HG02763 (cell line): ENCODE measurements around the gene TTC34.

Experiments
- ATAC-seq: cut with Tn5 transposase; IDR thresholded peaks from one replicate; pipeline ENCODE4 v1.9.1; 2021; ENCODE audit warnings: mild to moderate bottlenecking, moderate library complexity; ENCODE audit not compliant: unreplicated experiment

The TTC34 gene

GRCh38 chr1:2814511-2815075 is 13.1 kb upstream of the TTC34 start:
- ATAC-seq, result no peak

- no peak for ATAC-seq
These were observed 11.6 kb upstream of the TTC34 start for GRCh38 chr1:2812939-2813653.

GRCh38 chr1:2812136-2812535 is 10.6 kb upstream of the TTC34 start:
- ATAC-seq, result no peak

GRCh38 chr1:2811533-2811918 is 10.0 kb upstream of the TTC34 start:
- ATAC-seq, result no peak

- ATAC-seq, result no peak
These were observed 9.5 kb upstream of the TTC34 start for GRCh38 chr1:2810899-2811532.

GRCh38 chr1:2810281-2810680 is 8.8 kb upstream of the TTC34 start:
- ATAC-seq, result no peak

GRCh38 chr1:2809656-2810055 is 8.2 kb upstream of the TTC34 start:
- no peak for ATAC-seq

- no peak for ATAC-seq
These were observed 7.5 kb upstream of the TTC34 start for GRCh38 chr1:2808831-2809605.

GRCh38 chr1:2808386-2808705 is 6.9 kb upstream of the TTC34 start:
- no peak for ATAC-seq

- no peak for ATAC-seq
These were observed 6.3 kb upstream of the TTC34 start for GRCh38 chr1:2807678-2808385.

GRCh38 chr1:2807036-2807435 is 5.5 kb upstream of the TTC34 start:
- ATAC-seq, result no peak

GRCh38 chr1:2806591-2806990 is 5.1 kb upstream of the TTC34 start:
- ATAC-seq, result no peak

GRCh38 chr1:2805801-2806430 is 4.4 kb upstream of the TTC34 start:
- no peak for ATAC-seq

- ATAC-seq, result no peak
These were observed 3.3 kb upstream of the TTC34 start for GRCh38 chr1:2804628-2805351.

GRCh38 chr1:2803931-2804627 is 2.6 kb upstream of the TTC34 start:
- ATAC-seq, result no peak

- no peak for ATAC-seq
These were observed 1.8 kb upstream of the TTC34 start for GRCh38 chr1:2803086-2803930.

- ATAC-seq, result no peak
These were observed 998 bp upstream of the TTC34 start for GRCh38 chr1:2802421-2802961.

- ATAC-seq, result no peak
These were observed 447 bp downstream of the TTC34 start for GRCh38 chr1:2801046-2801445.
